ENCODE measurements around the gene KCNIP1. TPM values are rescaled to one million over a fixed set of nuclear protein-coding genes. Genes with fewer than 3 reads are reported as not detected.

KCNIP1 gene
- polyA plus RNA-seq, 3 donors, result not detected

GRCh38 chr5:170740551-170741205 is 236.9 kb downstream of the KCNIP1 start:
- Mint-ChIP-seq H3K4me1 (peaks cover 3% of the 10 kb centered on the region), H3K27me3 (ENCODE audit: low read depth in 3 of 3) (peaks cover 25 to 39% (median 36%) of the 10 kb centered on the region in 3 donors), H3K27ac (no peak overlapping the region), H3K36me3 (no peaks in the 10 kb centered on the region), H3K4me3 (no peak overlapping the region), H3K9me3 (peaks cover under 1 to 5% (median 4%) of the 10 kb centered on the region in 7 donors)
- intact Hi-C loops (cut with micrococcal nuclease), result loop anchor here (10.0 kb wide), 2 partner anchors 594 to 604 kb away; no protein-coding TSS in a partner anchor
- no peaks in the 10 kb centered on the region for H3K36me3 ChIP-seq (replicated peaks in 1 of 2; ENCODE audit: control insufficient read depth in 1 of 2, insufficient read depth in 2 of 2, low read length in 2 of 2)
- H3K4me3 ChIP-seq (replicated peaks in 1 of 3; ENCODE audit: low read depth in 2 of 3, low read length in 3 of 3), result no peak overlapping the region
- 89% methylated on average over 2 of the region's 3 CpGs for WGBS (ENCODE audit: insufficient coverage)
- H3K4me1 ChIP-seq (ENCODE audit: control insufficient read depth in 1 of 2, insufficient read depth in 2 of 2, low read length in 2 of 2), result no peaks in the 10 kb centered on the region
- no peak overlapping the region for H2AFZ ChIP-seq (ENCODE audit: insufficient read depth, low read depth, low read length, poor library complexity, severe bottlenecking)
- DNase-seq, result no peak
- no peak overlapping the region for H3K9ac ChIP-seq (ENCODE audit: insufficient read depth, low read length, poor library complexity, severe bottlenecking)
- no peak overlapping the region for H3K27ac ChIP-seq (ENCODE audit: low read depth in 1 of 2, low read length in 2 of 2)
- TF ChIP-seq, protein P1, sequence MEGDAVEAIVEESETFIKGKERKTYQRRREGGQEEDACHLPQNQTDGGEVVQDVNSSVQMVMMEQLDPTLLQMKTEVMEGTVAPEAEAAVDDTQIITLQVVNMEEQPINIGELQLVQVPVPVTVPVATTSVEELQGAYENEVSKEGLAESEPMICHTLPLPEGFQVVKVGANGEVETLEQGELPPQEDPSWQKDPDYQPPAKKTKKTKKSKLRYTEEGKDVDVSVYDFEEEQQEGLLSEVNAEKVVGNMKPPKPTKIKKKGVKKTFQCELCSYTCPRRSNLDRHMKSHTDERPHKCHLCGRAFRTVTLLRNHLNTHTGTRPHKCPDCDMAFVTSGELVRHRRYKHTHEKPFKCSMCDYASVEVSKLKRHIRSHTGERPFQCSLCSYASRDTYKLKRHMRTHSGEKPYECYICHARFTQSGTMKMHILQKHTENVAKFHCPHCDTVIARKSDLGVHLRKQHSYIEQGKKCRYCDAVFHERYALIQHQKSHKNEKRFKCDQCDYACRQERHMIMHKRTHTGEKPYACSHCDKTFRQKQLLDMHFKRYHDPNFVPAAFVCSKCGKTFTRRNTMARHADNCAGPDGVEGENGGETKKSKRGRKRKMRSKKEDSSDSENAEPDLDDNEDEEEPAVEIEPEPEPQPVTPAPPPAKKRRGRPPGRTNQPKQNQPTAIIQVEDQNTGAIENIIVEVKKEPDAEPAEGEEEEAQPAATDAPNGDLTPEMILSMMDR (IDR thresholded peaks at IDR 0.05), result no peak
- no peaks in the 10 kb centered on the region for H3K9me3 ChIP-seq (replicated peaks in 1 of 2; ENCODE audit: control insufficient read depth in 1 of 2, insufficient read depth in 1 of 2, low read length in 2 of 2)
- H3K79me2 ChIP-seq (ENCODE audit: insufficient read depth, low read length), result no peaks in the 10 kb centered on the region
- H3K27me3 ChIP-seq (ENCODE audit: control insufficient read depth in 2 of 2, insufficient read depth in 2 of 2, low read length in 2 of 2), result peaks cover 4 to 22% of the 10 kb centered on the region in 2 donors
- no peak overlapping the region for H3K4me2 ChIP-seq (replicated peaks; ENCODE audit: extremely low read depth, low read length, poor library complexity, severe bottlenecking)
- no peaks in the 10 kb centered on the region for H4K20me1 ChIP-seq (ENCODE audit: insufficient read depth, low read length)

GRCh38 chr5:170741801-170742200 is 238.0 kb downstream of the KCNIP1 start:
- Mint-ChIP-seq H3K27me3 (ENCODE audit: low read depth in 3 of 3) (peaks cover 29 to 43% (median 41%) of the 10 kb centered on the region in 3 donors), H3K4me1 (peaks cover 3% of the 10 kb centered on the region), H3K4me3 (no peak overlapping the region), H3K36me3 (no peaks in the 10 kb centered on the region), H3K27ac (no peak overlapping the region), H3K9me3 (peaks cover 0 to 2% (median 0%) of the 10 kb centered on the region in 7 donors)
- WGBS (ENCODE audit: insufficient coverage), result 85% methylated on average over 6 of the region's 8 CpGs
- Histone ChIP-seq H3K4me1 (ENCODE audit: control insufficient read depth in 1 of 2, insufficient read depth in 2 of 2, low read length in 2 of 2) (no peaks in the 10 kb centered on the region), H3K27me3 (ENCODE audit: control insufficient read depth in 2 of 2, insufficient read depth in 2 of 2, low read length in 2 of 2) (peaks cover 4 to 27% of the 10 kb centered on the region in 2 donors), H4K20me1 (ENCODE audit: insufficient read depth, low read length) (no peaks in the 10 kb centered on the region), H2AFZ (ENCODE audit: insufficient read depth, low read depth, low read length, poor library complexity, severe bottlenecking) (no peak overlapping the region), H3K4me3 (replicated peaks in 1 of 3; ENCODE audit: low read depth in 2 of 3, low read length in 3 of 3) (no peak overlapping the region), H3K4me2 (replicated peaks; ENCODE audit: extremely low read depth, low read length, poor library complexity, severe bottlenecking) (no peak overlapping the region), H3K9me3 (replicated peaks in 1 of 2; ENCODE audit: control insufficient read depth in 1 of 2, insufficient read depth in 1 of 2, low read length in 2 of 2) (no peaks in the 10 kb centered on the region), H3K79me2 (ENCODE audit: insufficient read depth, low read length) (no peaks in the 10 kb centered on the region), H3K36me3 (replicated peaks in 1 of 2; ENCODE audit: control insufficient read depth in 1 of 2, insufficient read depth in 2 of 2, low read length in 2 of 2) (no peaks in the 10 kb centered on the region), H3K27ac (ENCODE audit: low read depth in 1 of 2, low read length in 2 of 2) (no peak overlapping the region), H3K9ac (ENCODE audit: insufficient read depth, low read length, poor library complexity, severe bottlenecking) (no peak overlapping the region)
- intact Hi-C loops (cut with micrococcal nuclease), result loop anchor here (10.0 kb wide), 2 partner anchors 593 to 603 kb away; no protein-coding TSS in a partner anchor
- DNase-seq, result no peak
- TF ChIP-seq, protein P1 (IDR thresholded peaks at IDR 0.05), result no peak
